Neuronal stem cell (in vitro differentiated cells): Measurements from ENCODE around the gene ADAMTS13. TPM values are rescaled to one million over a fixed set of nuclear protein-coding genes. Genes with fewer than 3 reads are reported as not detected.

Experiments
- DNase-seq: peaks from one replicate; pipeline ENCODE4 v3.0.0-alpha.2; 2013; ENCODE audit warnings: low spot score
- H2AFZ ChIP-seq: one replicate; pipeline ENCODE4 v1.6.1; 2013; ENCODE audit warnings: mild to moderate bottlenecking, low read length, inconsistent platforms
- H2AK5ac ChIP-seq: 2 replicates; pipeline ENCODE4 v1.6.1; 2013; ENCODE audit warnings: low read depth, mild to moderate bottlenecking, inconsistent platforms, low read length, moderate library complexity, mixed read lengths
- H2BK120ac ChIP-seq: 2 replicates; pipeline ENCODE4 v1.6.1; 2013; ENCODE audit warnings: low read depth, mild to moderate bottlenecking, inconsistent platforms, low read length, moderate library complexity, mixed read lengths
- H2BK12ac ChIP-seq: one replicate; pipeline ENCODE4 v1.6.1; 2013; ENCODE audit warnings: low read length, inconsistent platforms
- H2BK15ac ChIP-seq: 2 replicates; pipeline ENCODE4 v1.6.1; 2013; ENCODE audit warnings: mild to moderate bottlenecking, low read length, inconsistent platforms, mixed read lengths
- H2BK5ac ChIP-seq: one replicate; pipeline ENCODE4 v1.6.1; 2013; ENCODE audit warnings: inconsistent platforms, mild to moderate bottlenecking, low read length, moderate library complexity
- H3K14ac ChIP-seq: one replicate; pipeline ENCODE4 v1.6.1; 2013; ENCODE audit warnings: low read length, inconsistent platforms
- H3K18ac ChIP-seq: 2 replicates; pipeline ENCODE4 v1.6.1; 2013; ENCODE audit warnings: low read length, inconsistent platforms
- H3K23ac ChIP-seq: 2 replicates; pipeline ENCODE4 v1.6.1; 2013; ENCODE audit warnings: low read depth, mild to moderate bottlenecking, mixed read lengths, low read length, inconsistent platforms; ENCODE audit not compliant: poor library complexity
- H3K27ac ChIP-seq: replicated peaks from 3 replicates; pipeline ENCODE4 v1.5.1; 2013; ENCODE audit warnings: low read length, inconsistent platforms
- H3K27me3 ChIP-seq, 3 experiments: 2 replicates each; pipeline ENCODE4 v1.6.1; 2013; ENCODE audit warnings: low read length in 3 of 3, mild to moderate bottlenecking in 2 of 3, inconsistent platforms in 1 of 3, low read depth in 1 of 3, mixed read lengths in 1 of 3, moderate library complexity in 1 of 3; ENCODE audit not compliant: control insufficient read depth in 3 of 3, insufficient read depth in 3 of 3
- H3K36me3 ChIP-seq, 2 donors: replicated peaks in 1 of 2; 2 replicates each; pipeline ENCODE4 v1.6.1; 2013; ENCODE audit warnings: low read length in 2 of 2; ENCODE audit not compliant: control insufficient read depth in 2 of 2, insufficient read depth in 2 of 2
- H3K4ac ChIP-seq: 2 replicates; pipeline ENCODE4 v1.6.1; 2013; ENCODE audit warnings: inconsistent platforms, mild to moderate bottlenecking, low read length, moderate library complexity
- H3K4me1 ChIP-seq, 2 donors: 1 replicate in 1 of 2; 2 replicates in 1 of 2; pipeline ENCODE4 v1.6.1; 2013; ENCODE audit warnings: low read length in 2 of 2, low read depth in 1 of 2; ENCODE audit not compliant: control insufficient read depth in 2 of 2, insufficient read depth in 1 of 2
- H3K4me2 ChIP-seq: one replicate; pipeline ENCODE4 v1.6.1; 2013; ENCODE audit warnings: mild to moderate bottlenecking, low read length, inconsistent platforms; ENCODE audit not compliant: insufficient read depth, poor library complexity, severe bottlenecking
- H3K4me3 ChIP-seq, 2 donors: 2 replicates each; pipeline ENCODE4 v1.5.1; 2013; ENCODE audit warnings: low read length in 2 of 2, mild to moderate bottlenecking in 2 of 2, inconsistent platforms in 1 of 2, moderate library complexity in 1 of 2
- H3K79me1 ChIP-seq: one replicate; pipeline ENCODE4 v1.6.1; 2013; ENCODE audit warnings: low read depth, mild to moderate bottlenecking, inconsistent platforms, low read length, moderate library complexity
- H3K9ac ChIP-seq: one replicate; pipeline ENCODE4 v1.6.1; 2013; ENCODE audit warnings: mild to moderate bottlenecking, low read depth, low read length, inconsistent platforms; ENCODE audit not compliant: poor library complexity
- H3K9me3 ChIP-seq, 2 donors: replicated peaks in 1 of 2; 2 replicates each; pipeline versions ENCODE3 to v1.6.1; 2013; ENCODE audit warnings: low read length in 2 of 2, mild to moderate bottlenecking in 2 of 2, inconsistent platforms in 1 of 2, low read depth in 1 of 2, mixed read lengths in 1 of 2, moderate library complexity in 1 of 2; ENCODE audit not compliant: control insufficient read depth in 2 of 2, insufficient read depth in 1 of 2
- H4K8ac ChIP-seq: one replicate; pipeline ENCODE4 v1.6.1; 2013; ENCODE audit warnings: low read depth, mild to moderate bottlenecking, inconsistent platforms, low read length, moderate library complexity
- H4K91ac ChIP-seq: one replicate; pipeline ENCODE4 v1.6.1; 2013; ENCODE audit warnings: low read length, low read depth, mild to moderate bottlenecking, inconsistent platforms; ENCODE audit not compliant: poor library complexity
- whole genome bisulfite sequencing, 2 donors: extraction: QIAGEN DNeasy Blood & Tissue Kit; methylation state at CpG; one replicate each; pipeline ENCODE4 v1.1.7; 2013; ENCODE audit warnings: missing lambda C conversion rate in 2 of 2, mixed read lengths in 1 of 2; ENCODE audit not compliant: insufficient read length in 2 of 2, insufficient replicate concordance in 1 of 2; ENCODE audit errors: extremely low coverage in 2 of 2; 5-methylcytosine and 5-hydroxymethylcytosine counted together
- polyA plus RNA-seq, 2 experiments: library from polyadenylated mRNA; stranded (reverse); fragments of 200-250 nt; gene quantifications; one replicate each; pipeline ENCODE4 v1.2.3, GENCODE V29; 2013

The ADAMTS13 gene
- 4.0 TPM for polyA plus RNA-seq (2013, experiment 1 of 2)
- 3.9 TPM for polyA plus RNA-seq (2013, experiment 2 of 2)

GRCh38 chr9:133421615-133422542, at the start of gene ADAMTS13:
ADAMTS13 (plus strand) TSS chr9:133422367; CDS start chr9:133422444, 77 bp downstream.
- Histone ChIP-seq H3K79me1 (no peaks in the 10 kb centered on the region), H3K27ac (no peak within 1 kb of the TSS), H4K8ac (no peak within 1 kb of the TSS), H3K9ac (peak within 1 kb of the TSS; percentile 47), H2AK5ac (peak within 1 kb of the TSS; percentile 45), H4K91ac (no peak within 1 kb of the TSS), H3K4me1 (peaks cover under 1 to 4% of the 10 kb centered on the region in 2 donors), H3K9me3 (no peaks in the 10 kb centered on the region), H2BK15ac (peak within 1 kb of the TSS; percentile 39), H3K18ac (peak within 1 kb of the TSS; percentile 58), H3K36me3 (peaks cover 0 to 3% of the 10 kb centered on the region in 2 donors), H3K14ac (no peak within 1 kb of the TSS), H3K23ac (no peak within 1 kb of the TSS), H3K4ac (no peak within 1 kb of the TSS), H2AFZ (no peak within 1 kb of the TSS), H3K4me3 (no peak within 1 kb of the TSS), H3K27me3 (no peaks in the 10 kb centered on the region), H3K4me2 (no peak within 1 kb of the TSS), H2BK120ac (no peak within 1 kb of the TSS), H2BK5ac (no peak within 1 kb of the TSS), H2BK12ac (peak within 1 kb of the TSS; percentile 75)
- WGBS, 2 donors, result no CpG with 5 or more reads among the region's 23 CpGs
- DNase-seq, result no peak

- Histone ChIP-seq H3K79me1 (peaks cover 22% of the 10 kb centered on the region), H3K9ac (no peak overlapping the region), H3K14ac (no peak overlapping the region), H3K27ac (no peak overlapping the region), H3K36me3 (peaks cover 15 to 45% of the 10 kb centered on the region in 2 donors), H2BK120ac (no peak overlapping the region), H3K27me3 (peaks cover 0 to 1% (median 0%) of the 10 kb centered on the region in 3 experiments), H4K91ac (no peak overlapping the region), H2BK15ac (no peak overlapping the region), H3K23ac (no peak overlapping the region), H2BK12ac (no peak overlapping the region), H3K18ac (no peak overlapping the region), H2AK5ac (no peak overlapping the region), H2BK5ac (no peak overlapping the region), H2AFZ (no peak overlapping the region), H4K8ac (no peak overlapping the region), H3K4ac (no peak overlapping the region), H3K4me3 (peak overlapping the region; percentile 90 to 99), H3K4me1 (peaks cover 2 to 7% of the 10 kb centered on the region in 2 donors), H3K9me3 (peaks cover 0 to 10% of the 10 kb centered on the region in 2 donors), H3K4me2 (peak overlapping the region; percentile 48)
- DNase-seq, result no peak
- WGBS, 2 donors, result no CpG with 5 or more reads among the region's 12 CpGs
These were observed 47.5 kb upstream of the ADAMTS13 start for GRCh38 chr9:133374612-133375115.

GRCh38 chr9:133375116-133375723, 46.9 kb upstream of the ADAMTS13 start:
- no peak overlapping the region for H4K8ac ChIP-seq
- H2BK12ac ChIP-seq, result no peak overlapping the region
- H3K36me3 ChIP-seq, result peaks cover 10 to 39% of the 10 kb centered on the region in 2 donors
- no peak overlapping the region for H2BK15ac ChIP-seq
- no peak overlapping the region for H3K27ac ChIP-seq
- peaks cover 0 to 10% of the 10 kb centered on the region in 2 donors for H3K9me3 ChIP-seq
- no peak overlapping the region for H3K14ac ChIP-seq
- no CpG with 5 or more reads among the region's 39 CpGs for WGBS, 2 donors
- peak overlapping the region; percentile 90 to 99 for H3K4me3 ChIP-seq
- peak overlapping the region; percentile 97 for H3K9ac ChIP-seq
- H4K91ac ChIP-seq, result no peak overlapping the region
- DNase-seq, result peak; percentile 23
- no peak overlapping the region for H3K4ac ChIP-seq
- H3K18ac ChIP-seq, result peak overlapping the region; percentile 95
- H2BK5ac ChIP-seq, result peak overlapping the region; percentile 2
- H2BK120ac ChIP-seq, result no peak overlapping the region
- peak overlapping the region; percentile 91 for H2AFZ ChIP-seq
- H3K27me3 ChIP-seq, result peaks cover 0 to 1% (median 0%) of the 10 kb centered on the region in 3 experiments
- H3K79me1 ChIP-seq, result peaks cover 17% of the 10 kb centered on the region
- peak overlapping the region; percentile 48 for H3K4me2 ChIP-seq
- peaks cover 2 to 7% of the 10 kb centered on the region in 2 donors for H3K4me1 ChIP-seq
- no peak overlapping the region for H3K23ac ChIP-seq
- H2AK5ac ChIP-seq, result peak overlapping the region; percentile 60
